ENCODE measurements around the gene PRKN.

PRKN gene

DNA sequence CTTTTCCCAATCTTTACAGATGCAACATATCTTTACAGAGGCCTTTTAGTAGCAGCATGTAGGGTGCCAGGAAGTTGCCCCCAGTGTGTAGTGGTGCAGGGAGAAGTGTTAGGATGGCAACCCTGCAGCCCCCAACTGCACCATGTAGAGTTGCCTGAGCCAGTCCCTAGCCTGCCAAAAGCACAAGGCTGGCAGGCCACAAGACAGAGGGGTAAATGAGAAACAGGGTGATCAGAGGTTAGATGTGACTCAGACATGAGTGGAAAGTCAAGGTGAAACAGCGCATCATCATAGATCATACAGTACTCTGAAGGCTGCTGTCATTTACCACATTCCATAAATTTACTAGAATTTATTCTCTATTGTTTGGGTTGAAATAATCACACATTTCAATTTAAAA is 467.5 kb downstream of the PRKN start:
- in situ Hi-C loops (cut with MboI; ENCODE audit: low sequenced_read_pairs) = no loop called here

- in situ Hi-C loops (cut with MboI; ENCODE audit: low sequenced_read_pairs) = no loop called here
These were observed 468.9 kb downstream of the PRKN start for GRCh38 chr6:162258647-162259046.

DNA sequence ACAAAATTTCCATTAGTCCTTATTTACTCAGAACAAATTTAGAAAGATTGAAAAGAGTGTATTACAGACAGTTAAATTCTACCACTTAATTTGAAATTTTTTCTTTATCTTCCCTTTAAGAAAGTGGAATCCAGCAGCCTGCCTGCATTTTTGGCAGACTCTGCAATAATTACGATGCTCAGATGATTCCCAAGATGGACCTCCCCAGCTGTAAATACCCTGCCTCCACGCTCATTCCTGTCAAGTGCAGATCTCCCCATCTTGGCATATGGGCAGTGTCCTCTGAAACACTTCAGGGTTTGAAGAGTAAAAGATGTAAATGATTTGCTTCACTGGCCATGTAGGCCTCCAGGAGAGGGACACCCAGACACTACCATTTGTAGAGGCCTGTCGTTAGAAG is 471.2 kb downstream of the PRKN start:
- in situ Hi-C loops (cut with MboI; ENCODE audit: low sequenced_read_pairs) = no loop called here

DNA sequence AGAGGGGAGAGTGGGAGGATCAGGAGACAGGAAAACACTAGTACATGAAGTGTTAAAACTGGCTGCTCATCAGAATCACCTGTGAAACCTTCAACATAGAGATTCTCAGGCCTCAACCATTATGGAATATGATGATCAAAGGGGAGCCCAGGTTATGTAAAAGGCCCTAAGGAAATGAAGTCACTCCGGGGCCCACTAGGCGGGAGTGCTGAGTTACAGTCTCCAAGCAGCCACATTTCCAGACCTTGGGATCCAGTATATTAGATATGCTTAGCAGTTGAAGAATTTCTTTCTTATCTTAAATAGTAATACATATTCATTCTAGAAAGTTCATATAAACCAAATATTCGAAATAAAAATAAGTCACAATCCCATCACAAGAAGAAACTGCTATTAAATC is 476.3 kb downstream of the PRKN start:
- in situ Hi-C loops (cut with MboI; ENCODE audit: low sequenced_read_pairs) = no loop called here

DNA sequence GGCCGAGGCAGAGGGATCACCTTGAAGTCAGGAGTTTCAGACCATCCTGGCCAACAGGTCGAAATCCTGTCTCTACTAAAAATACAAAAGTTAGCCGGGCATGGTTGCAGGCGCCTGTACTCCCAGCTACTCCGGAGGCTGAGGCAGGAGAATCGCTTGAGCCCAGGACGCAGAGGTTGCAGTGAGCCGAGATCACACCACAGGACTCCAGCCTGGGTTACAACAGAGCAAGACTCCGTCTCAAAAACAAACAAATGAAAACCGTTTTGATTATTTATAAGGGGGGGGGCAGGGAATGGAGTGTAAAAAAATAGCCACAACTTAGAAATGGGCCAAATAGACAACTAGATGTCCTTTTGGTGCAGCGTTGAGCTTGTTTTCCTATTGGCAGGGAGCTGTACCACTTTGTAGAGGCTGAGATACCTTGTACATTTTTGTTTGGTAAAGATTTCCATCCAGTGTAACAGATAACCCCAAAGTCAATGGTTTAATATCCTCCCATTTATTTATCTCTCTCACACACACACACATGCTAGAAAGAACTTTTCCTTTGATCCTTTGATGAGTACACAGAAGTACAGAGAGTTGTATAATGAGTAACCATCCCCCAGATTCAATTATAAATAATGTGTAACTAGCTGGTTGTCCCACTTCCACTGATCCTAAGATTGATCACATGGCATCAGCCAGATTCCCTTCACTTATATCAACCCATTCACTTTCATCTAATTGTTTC is 477.5 kb downstream of the PRKN start:
- in situ Hi-C loops (cut with MboI; ENCODE audit: low sequenced_read_pairs) = no loop called here

GRCh38 chr6:162245830-162246420 is 481.6 kb downstream of the PRKN start:
- in situ Hi-C loops (cut with MboI; ENCODE audit: low sequenced_read_pairs) = no loop called here

DNA sequence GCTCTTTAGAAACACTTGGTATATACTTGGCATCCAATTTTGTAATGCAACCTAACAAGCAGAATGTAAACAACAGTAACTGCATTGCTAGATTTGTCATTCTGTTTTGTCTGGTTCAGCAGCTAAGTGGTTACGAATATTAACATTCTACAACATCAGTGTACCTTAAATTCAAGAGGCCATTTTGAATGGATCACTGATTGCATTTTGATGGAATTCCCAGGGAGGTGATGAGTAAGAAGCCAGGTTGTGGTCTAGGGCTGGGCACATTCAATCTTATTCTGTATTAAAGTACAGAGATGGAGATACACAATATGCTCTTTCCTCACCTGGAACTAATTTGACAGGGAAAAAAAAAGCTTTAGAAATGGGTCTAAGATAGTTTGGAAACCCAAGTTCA is 483.5 kb downstream of the PRKN start:
- in situ Hi-C loops (cut with MboI; ENCODE audit: low sequenced_read_pairs) = no loop called here

GRCh38 chr6:162242915-162243314 is 484.7 kb downstream of the PRKN start:
- in situ Hi-C loops (cut with MboI; ENCODE audit: low sequenced_read_pairs) = no loop called here

DNA sequence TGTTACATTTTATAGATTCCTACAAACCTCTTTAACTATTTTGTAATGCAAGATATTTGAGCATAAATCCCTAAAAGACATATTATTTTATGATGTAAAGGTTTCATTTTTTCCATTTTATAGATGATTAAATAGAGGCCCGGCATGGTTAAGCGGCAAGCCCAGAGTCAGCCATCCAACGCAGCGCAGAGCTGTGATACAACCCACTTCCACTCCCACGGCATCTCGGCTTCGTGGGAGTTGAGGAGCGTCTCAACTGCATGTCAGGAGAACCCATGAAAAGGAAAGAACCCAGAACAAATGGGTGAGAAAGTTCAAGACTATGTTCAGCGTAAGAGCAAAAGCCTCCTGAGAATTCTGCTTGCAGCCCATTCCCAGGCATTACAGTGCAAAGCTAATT is 488.2 kb downstream of the PRKN start:
- in situ Hi-C loops (cut with MboI; ENCODE audit: low sequenced_read_pairs) = no loop called here

- in situ Hi-C loops (cut with MboI; ENCODE audit: low sequenced_read_pairs) = no loop called here
These were observed 488.9 kb downstream of the PRKN start for GRCh38 chr6:162238675-162239074.

GRCh38 chr6:162237331-162237730 is 490.2 kb downstream of the PRKN start:
- in situ Hi-C loops (cut with MboI; ENCODE audit: low sequenced_read_pairs) = no loop called here

GRCh38 chr6:162234631-162235030 is 492.9 kb downstream of the PRKN start:
- in situ Hi-C loops (cut with MboI; ENCODE audit: low sequenced_read_pairs) = no loop called here

GRCh38 chr6:162230147-162230752 is 497.3 kb downstream of the PRKN start:
- in situ Hi-C loops (cut with MboI; ENCODE audit: low sequenced_read_pairs) = no loop called here

GRCh38 chr6:162229093-162229492 is 498.5 kb downstream of the PRKN start:
- in situ Hi-C loops (cut with MboI; ENCODE audit: low sequenced_read_pairs) = no loop called here

GRCh38 chr6:162226803-162227202 is 500.8 kb downstream of the PRKN start:
- in situ Hi-C loops (cut with MboI; ENCODE audit: low sequenced_read_pairs) = no loop called here

DNA sequence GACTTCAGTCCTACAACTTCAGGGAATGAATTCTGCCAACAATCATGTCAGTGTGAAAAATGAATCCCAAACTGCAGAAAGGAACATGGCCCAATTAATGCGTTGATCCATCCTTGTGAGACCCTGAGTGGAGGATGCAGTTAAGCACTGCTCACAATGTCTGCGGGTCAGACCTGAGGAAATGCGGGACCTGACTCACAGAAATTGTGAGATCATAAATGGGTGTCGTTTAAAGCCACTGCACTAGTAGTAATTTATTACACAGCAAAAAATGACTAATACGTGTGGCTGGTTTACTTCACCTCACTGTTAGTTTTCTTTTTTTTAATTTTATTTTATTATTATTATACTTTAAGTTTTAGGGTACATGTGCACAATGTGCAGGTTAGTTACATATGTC is 505.0 kb downstream of the PRKN start:
- in situ Hi-C loops (cut with MboI; ENCODE audit: low sequenced_read_pairs) = no loop called here

GRCh38 chr6:162220876-162221275 is 506.7 kb downstream of the PRKN start:
- in situ Hi-C loops (cut with MboI; ENCODE audit: low sequenced_read_pairs) = no loop called here

DNA sequence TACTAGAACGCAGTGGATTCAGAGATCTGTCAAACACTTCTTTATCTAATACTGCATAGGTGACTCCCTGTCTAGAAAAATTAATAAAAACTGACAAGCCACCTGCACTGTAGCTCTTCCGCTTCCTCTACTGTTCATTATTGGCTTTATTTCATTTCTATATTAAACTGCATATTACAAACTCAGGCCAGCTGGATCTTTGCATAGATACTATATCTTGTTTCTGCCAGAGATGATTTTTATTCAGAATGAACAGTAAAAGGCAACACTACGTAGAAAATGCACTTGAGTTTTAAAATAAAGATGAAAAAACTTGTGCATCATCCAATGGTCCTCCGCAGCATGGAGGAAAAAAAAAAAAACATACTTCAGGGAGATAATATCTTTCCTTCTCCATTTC is 508.3 kb downstream of the PRKN start:
- in situ Hi-C loops (cut with MboI; ENCODE audit: low sequenced_read_pairs) = no loop called here

GRCh38 chr6:162217811-162218493 is 509.6 kb downstream of the PRKN start:
- in situ Hi-C loops (cut with MboI; ENCODE audit: low sequenced_read_pairs) = no loop called here

GRCh38 chr6:162217058-162217457 is 510.5 kb downstream of the PRKN start:
- in situ Hi-C loops (cut with MboI; ENCODE audit: low sequenced_read_pairs) = no loop called here

DNA sequence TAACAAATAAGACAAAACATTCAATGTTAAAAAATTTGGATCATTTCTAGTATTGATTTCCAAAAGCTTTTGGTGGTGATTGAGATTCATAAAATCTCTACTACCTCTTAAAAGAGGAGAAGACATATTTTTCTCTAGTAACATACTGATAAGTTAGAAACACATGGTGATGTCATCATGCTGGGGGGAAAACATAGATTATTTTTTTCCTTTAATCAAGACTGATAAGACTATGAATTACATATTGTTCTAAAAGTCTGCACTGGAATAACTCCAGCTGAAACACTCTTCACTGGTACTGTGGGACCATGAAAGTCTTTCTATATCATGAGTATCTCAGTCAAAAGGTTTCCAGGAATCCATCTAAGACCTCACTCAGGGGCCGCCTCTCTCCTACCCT is 515.8 kb downstream of the PRKN start:
- in situ Hi-C loops (cut with MboI; ENCODE audit: low sequenced_read_pairs) = no loop called here

GRCh38 chr6:162211022-162211421 is 516.5 kb downstream of the PRKN start:
- in situ Hi-C loops (cut with MboI; ENCODE audit: low sequenced_read_pairs) = no loop called here

Measured in HL-60/S4 treated with retinoic acid at 250 ng/mL for 4 days and 3 days (cell line).